ENCODE measurements around the gene HOXA1.

Gene HOXA1

DNA sequence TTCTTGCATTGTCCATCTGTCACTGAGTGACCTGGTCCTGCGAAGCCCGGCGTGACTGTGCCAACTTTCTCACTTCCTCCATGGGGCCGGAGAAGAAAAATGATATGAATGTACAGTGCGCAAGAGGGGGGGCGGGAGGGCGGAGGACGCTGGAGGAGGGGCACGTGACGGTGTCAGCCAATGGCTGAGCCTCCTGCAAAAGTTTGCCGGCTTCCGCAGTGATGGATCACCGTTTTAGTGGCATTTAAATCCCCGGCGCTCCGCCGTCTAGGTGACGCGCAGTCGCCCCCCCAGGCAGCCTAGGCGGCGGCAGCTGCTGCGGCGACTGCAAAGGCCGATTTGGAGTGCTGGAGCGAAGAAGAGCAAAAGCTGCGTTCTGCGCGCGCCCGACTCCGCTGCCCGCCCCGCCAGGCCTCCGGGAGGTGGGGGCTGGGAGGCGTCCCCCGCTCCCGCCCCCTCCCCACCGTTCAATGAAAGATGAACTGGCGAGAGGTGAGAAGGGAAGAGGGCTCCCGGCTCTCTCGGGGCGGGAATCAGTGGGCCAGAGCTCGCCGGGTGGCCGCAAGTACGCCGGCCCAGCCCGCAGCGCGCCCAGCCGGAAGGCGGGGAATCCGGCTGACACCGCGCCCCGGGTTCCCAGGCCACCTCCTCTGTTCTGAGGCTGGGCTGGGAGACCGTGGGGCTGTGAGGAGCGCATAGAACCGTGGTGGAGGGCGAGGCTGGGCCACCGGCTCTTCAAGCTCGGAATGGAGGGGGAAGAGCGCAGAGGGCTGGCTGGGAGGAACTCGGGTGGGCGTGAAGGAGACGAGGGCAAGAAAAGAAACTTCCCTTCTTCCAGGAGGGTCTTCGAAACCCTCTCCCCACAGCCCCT lies at the start of gene HOXA1:
Gene HOXA1 (minus strand): TSS at position 104 of the 871 bp plus-strand sequence. CDS start 88 bp downstream, at position 16.
- DNase-seq (ENCODE audit: low read depth): peak; percentile 47

DNA sequence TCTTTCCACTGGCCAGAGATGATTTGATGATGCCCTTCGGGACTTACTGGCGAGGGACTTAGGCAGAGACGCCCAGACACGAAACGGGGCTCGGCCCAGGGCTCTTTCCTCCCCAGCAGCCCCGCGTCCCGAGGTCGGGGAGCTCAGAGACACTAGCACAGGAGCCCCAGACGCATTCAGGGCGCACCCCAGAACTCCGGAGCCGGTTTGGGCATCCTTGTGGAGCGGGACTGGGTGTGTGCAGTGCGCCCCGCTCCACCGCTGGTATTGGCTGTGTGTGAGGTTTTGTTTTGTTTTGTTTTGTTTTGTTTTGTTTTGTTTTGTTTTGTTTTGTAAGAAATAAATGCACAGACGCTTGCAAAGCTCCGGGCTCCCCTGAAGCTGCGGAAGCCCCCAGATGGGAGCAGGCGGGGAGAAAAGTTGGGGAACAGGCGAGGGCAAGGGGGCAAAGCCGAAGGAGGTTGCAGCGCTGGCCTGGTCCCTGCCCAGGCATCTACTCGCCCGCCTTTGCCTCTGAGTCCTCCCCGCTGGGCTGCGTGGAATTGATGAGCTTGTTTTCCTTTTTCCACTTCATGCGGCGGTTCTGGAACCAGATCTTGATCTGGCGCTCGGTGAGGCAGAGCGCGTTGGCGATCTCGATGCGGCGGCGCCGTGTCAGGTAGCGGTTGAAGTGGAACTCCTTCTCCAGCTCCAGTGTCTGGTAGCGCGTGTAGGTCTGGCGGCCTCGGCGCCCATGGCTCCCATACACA lies 49.5 kb upstream of the HOXA1 start:
- no peak for DNase-seq (ENCODE audit: low read depth)

DNA sequence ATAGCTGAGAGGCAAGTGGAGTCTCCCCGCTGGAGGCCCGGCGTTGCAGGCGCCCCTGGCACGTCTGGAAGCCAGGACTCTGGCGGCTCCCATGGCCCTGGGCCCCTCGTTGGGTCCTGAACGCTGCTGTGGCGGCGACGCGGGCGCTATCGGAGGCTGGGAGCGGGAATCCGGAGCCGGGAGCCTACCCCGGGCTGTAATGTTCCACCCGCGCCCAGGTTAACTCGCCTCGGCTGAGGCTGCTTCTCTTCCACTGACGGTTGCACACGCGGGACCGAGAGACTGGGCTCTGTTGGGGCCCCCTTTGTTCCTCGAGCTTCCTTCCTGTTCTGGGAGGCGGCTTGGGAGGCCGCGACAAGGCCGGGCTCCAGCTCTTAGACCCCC lies 49.0 kb upstream of the HOXA1 start:
- DNase-seq (ENCODE audit: low read depth): no peak

DNA sequence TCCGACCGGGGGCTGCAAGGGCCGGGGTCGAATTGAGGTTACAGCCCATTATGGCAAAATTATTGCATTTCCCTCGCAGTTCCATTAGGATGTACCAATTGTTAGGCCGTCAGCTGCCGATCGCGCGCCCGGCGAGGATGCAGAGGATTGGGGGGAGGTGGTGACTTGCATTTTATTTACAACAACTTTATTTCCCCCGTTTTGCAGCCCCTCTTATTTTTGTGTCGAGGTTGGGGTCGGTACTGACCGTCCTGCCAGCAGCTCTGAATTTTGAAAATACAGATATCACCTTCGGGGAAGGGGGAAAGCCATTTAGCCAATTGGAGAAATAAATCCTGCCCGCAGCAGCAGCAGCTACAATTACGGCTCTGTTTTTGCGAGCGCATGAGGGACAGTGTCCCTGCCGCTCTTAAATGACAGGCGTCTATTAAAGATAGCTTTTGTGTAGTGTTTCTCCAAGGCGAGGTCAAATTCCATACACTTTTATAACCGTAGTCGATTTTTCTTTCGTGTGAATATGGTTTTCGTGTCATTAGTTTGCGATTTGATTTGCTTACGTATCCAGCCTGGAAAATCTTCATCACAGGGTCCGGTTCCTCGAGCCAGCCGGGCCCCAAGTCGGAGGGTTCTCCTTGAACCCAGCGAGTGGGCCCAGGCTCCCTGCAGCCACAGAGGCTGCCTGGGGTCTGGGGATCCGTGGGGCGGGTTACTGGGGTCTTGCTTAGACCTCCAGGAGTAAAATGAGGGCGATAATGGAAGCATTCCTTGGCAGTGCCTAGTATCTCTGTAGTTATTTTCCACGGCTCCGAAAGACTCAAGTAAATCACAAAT lies 48.4 kb upstream of the HOXA1 start:
- DNase-seq (ENCODE audit: low read depth): no peak

DNA sequence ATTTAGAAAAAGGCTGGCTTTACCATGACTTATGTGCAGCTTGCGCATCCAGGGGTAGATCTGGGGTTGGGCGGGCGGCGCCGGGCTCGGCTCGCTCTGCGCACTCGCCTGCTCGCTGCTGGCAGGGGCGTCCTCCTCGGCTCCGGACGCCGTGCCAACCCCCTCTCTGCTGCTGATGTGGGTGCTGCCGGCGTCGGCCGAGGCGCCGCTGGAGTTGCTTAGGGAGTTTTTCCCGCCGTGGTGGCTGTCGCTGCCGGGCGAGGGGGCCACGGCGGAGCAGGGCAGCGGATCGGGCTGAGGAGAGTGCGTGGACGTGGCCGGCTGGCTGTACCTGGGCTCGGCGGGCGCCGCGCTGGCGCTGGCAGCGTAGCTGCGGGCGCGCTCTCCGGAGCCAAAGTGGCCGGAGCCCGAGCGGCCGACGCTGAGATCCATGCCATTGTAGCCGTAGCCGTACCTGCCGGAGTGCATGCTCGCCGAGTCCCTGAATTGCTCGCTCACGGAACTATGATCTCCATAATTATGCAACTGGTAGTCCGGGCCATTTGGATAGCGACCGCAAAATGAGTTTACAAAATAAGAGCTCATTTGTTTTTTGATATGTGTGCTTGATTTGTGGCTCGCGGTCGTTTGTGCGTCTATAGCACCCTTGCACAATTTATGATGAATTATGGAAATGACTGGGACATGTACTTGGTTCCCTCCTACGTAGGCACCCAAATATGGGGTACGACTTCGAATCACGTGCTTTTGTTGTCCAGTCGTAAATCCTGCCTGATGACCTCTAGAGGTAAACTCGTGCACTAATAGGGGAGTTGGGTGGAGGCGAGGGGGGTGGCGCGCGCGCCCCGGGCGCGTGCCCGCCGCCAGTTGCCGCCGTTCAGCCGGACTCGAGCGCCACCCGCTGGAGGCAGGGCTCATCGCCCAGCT lies 47.5 kb upstream of the HOXA1 start, which contains the start of gene HOXA5:
Gene HOXA5 (minus strand): TSS at position 659 of the 927 bp plus-strand sequence. CDS start 74 bp downstream, at position 585.
- no peak for DNase-seq (ENCODE audit: low read depth)

DNA sequence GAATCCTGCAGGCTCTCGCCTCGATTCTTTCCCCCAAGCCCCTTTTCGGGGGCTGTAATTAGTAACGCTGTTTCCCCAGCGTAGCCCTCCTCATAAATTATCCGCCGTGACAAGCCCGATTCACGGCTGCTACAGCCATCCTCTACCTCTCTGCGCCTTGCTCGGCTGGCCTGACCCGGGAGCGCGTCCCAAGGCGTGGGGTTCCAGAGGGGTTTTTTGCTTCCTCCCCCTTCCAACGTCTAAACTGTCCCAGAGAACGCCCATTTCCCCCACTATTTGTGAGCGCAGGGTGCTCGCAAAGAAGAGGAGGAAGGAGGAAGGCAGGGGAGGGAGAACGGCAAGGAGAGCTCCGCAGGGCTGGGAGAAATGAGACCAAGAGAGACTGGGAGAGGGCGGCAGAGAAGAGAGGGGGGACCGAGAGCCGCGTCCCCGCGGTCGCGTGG lies 46.8 kb upstream of the HOXA1 start:
- DNase-seq (ENCODE audit: low read depth): no peak

DNA sequence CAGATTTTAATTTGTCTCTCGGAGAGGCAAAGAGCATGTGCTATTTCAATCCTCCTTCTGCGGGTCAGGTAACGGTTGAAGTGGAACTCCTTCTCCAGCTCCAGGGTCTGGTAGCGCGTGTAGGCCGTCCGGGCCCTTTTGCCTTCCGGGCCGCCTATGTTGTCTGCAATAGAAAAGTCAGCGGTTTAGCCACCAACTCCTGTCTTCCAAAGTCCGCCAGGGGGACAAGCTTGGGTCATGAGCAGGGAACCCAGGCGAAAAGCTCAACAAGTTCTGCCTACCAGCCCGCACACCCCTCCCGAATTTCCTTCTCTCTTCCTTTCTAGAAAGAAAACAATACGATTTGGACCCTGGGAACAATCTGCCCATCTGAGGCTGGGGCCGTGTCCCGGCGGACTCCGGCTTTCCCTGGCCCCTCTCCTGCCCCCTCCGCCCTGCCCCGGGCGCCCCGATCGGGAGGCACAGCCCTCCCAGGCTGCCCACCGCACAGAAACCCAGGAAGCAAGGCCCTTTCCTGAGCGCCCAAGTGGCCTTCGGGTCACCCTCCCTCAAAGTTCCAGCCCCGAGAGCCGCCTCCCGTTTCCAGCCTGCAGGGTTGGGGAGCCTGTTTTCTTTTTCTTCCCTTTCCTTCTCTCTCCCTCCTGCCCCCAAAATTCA lies 46.3 kb upstream of the HOXA1 start:
- no peak for DNase-seq (ENCODE audit: low read depth)

DNA sequence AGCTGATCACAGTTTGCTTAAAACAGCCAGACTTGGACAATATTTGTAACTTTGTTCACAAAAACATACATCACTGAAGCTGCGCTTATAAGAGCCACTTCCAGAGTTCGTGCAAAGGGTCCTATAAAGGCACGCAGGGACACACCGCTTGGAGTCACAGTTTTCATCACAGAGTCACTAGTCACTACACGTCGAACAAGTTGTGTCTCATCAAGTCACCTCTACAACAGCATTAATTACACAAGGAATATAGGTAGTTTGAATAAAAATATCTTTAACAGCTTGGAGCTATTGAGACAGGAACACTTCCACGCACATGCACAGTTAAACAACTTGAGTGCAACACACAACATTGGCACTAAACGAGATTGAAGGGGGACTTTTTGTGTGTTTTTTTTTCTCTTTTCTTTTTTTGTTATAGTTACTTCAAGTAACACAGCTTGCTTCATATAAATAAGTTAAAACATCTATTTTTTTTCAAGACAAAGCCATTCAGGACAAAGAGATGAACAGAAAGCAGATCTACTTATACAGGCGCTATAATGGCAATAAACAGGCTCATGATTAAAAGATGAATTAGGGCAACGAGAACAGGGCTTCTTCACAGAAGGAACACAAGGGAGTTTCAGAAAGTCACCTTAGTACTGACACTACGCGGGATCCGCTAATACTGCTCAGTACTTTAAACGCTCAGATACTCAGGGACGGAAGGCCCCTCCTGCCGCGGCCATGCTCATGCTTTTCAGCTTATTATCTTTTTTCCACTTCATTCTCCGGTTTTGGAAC lies 45.5 kb upstream of the HOXA1 start:
- no peak for DNase-seq (ENCODE audit: low read depth)

DNA sequence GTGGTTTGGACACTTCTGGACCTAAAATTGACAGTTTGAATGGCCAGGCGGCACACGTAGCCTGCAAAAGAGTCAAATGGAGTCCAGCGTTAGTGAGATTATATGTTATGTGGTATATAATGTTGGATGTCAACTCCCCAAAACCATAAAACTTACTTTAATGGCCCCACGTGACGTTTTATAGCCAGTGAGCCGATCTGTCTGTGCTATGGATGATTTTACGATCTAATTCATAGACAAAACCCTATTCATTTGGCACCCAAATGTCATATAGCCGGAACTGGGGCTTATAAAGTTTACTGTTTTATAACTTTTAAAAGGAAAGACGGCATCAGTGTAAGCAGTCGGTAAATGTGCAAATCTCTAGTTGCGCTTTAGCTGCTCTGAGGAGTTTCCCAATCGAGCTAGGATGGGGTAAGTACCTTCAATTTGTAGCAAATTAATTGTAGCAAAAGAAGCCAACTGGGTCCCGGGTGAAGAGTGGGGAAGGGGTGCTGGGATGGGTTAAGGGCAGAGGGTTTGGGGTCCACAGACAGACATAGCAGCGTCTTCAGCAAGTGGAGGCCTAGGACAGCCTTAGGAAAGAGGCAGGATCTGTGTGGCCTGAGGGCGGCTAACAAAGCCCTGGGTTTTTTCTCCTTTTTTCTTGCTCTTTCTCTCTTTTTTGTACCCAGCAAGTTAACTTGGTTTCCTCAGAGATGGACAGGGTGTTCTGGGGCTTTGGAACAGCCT lies 44.5 kb upstream of the HOXA1 start:
- no peak for DNase-seq (ENCODE audit: low read depth)

DNA sequence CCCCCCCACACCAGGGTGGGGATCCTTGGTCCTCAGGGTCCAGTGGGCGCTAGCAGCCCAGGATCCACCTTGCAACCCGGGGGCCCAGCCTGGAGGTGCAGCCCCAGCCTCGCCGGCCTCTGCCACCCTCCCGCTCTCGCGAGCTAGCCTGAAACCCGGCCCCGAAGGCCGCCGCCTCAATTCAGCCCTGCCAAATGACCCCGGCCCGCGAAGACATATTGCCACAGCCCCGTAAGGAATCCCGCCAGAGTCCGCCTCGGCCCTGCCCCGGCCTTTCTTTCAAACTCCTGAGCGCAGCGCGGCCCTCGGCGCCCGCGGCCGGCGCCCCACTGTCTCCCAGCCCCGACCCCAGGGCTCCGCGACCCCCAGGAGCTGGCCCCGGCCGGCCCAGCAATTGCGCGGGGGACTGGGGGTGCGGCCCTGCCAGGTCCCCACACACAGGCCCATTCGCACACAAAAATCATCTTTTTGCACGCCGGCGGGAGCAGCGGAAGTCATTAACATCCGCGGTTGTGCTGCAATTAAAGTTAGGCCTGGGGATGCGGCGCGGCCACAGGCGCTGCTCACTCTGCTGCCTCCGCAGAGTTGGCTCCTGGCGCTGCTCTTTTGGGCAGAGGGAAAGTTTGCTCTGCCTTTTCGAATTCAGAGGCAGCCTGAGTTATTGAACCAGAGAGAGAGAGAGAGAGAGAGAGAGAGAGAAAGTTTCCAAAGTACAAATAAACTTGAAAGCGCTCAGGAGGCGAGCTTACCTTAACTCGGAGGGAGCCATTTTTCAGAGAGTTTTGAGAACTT lies 43.7 kb upstream of the HOXA1 start:
- no peak for DNase-seq (ENCODE audit: low read depth)

DNA sequence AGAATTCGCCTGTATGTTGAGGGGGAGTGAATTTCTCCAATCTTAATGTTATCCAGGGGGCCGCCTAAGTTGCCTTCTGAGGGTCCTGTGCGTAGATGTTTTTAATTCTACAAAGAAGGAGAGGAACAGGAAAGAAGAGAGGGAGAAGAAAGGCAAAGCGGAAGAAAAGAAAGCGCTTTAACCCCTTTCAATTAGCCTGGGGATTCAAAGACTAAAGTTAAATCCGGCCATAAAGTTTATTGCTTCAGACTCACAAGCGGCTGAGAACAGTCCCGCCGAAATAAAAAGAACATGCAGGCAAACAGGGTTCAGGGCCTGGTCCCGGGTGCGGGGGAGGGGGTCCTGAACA lies 43.2 kb upstream of the HOXA1 start:
- no peak for DNase-seq (ENCODE audit: low read depth)

DNA sequence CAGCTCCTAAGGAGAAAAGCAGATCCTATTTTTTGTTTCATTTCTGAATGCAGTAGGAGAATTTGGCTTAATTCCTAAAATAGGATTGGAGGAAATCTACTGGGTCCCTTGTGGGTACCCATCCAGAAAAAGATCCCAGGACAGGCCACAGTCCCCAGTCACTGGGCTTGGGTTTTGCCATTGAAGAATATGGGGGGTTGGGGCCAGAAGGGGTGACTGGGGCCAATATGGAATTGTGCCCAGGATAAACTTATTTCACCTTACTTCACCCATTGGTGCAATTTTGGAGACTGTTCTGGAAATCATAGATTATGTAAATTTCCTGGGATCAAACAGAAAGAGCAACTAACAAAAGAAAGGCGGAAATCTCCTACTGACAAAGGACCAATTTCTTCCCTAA lies 42.7 kb upstream of the HOXA1 start:
- DNase-seq (ENCODE audit: low read depth): no peak

DNA sequence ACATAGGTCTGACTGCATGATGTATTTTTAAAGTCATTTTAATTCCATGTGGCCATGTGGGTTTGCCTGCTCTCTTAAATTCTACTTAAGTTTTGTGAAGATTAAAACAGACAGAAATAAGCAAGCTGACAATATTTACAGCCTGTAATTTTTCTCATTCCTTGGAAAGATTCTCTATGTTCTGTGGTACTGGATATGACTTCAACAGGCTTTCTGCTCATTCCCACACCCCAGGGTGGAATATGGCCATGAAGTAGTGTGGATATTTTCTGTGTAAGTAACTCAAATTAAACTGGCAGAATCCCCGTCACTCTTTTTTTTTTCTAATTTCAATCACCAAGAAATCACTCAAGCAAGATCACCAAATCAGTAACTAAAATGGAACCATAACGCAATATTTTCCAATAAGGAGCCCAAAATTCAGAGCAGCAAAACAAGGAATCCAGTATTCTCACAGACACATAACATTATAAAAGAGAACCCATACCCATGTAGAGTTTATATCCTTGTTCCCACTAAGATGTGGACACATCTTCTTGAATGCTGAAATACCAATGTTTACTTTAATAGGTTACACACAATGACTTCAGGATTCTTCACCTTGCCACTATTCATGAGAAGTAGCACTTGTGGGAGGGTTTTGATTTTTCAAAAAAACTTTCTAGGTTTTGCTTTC lies 42.0 kb upstream of the HOXA1 start:
- DNase-seq (ENCODE audit: low read depth): no peak

DNA sequence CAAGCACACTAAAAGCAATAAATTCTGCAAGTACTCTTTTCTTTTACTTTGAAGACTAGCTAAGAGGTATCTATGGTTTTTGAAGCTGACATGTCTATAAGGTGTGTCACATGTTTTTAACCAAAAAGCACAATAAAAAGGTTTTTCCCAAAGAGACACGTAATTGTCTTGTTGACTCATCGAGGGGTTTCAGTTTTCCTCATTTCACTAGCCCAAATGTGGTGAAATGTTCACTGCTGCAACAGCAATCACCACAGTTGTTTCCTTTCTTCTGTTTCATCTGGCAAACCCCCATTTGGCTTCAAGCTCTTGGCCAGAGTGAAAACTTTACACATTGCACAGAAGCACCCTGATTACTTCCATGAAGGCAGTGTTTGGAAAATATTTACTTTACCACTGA lies 38.6 kb upstream of the HOXA1 start:
- no peak for DNase-seq (ENCODE audit: low read depth)

DNA sequence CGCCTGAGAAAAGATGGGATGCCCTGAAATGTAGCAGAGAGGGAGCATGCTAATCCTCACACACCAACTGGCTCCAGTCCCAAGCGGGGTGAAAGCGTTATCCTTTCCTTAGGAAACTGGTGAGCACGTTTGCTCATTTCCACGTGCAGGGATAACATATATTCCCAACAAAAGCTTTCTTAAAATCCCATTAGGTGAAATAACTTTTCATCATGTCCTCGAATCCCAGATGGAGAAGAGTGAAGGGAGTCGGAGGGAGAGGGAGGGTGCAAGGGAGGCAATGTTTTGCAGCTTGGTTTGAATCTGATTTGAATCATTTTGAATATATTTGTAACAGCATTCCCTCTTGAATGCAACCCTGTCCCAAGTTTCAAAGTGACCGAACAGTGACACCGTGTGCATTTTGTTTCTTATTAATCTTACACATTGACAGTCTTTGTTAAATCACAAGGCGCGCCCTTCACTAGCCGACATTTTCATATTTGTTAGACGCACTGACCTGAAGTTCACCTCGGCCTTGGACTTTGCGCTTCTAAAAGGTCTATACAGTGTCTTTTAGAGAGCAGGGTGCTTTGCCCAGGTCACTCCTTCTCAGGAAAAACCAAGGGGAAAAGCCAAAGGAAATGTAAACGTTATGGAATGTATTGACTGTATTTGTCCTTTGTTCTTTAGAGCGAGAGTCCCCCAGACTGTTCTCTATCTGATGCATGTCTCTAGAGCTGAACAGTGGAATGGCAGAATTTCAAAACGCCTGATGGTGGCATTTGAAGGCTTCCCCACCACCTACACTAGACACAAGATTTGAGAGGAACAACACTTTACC lies 37.8 kb upstream of the HOXA1 start:
- DNase-seq (ENCODE audit: low read depth): no peak

DNA sequence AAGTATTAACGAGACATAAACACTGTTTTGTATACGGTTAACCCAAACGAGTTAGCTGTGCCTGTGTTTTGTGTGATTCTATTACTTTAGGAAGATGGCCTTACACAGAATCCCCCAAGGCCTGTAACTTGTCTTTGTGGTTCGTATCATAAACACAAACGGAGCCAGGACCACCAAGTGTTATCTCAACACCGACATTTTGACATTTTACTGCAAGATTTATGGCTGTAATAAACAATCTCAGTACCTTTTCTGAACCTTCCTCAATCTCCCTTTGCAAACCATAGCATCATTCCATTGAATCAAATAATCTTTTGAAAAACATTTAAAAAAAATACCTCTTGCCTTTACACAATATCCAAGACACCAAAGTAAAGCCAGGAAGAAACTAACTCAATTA lies 37.2 kb upstream of the HOXA1 start:
- DNase-seq (ENCODE audit: low read depth): no peak

DNA sequence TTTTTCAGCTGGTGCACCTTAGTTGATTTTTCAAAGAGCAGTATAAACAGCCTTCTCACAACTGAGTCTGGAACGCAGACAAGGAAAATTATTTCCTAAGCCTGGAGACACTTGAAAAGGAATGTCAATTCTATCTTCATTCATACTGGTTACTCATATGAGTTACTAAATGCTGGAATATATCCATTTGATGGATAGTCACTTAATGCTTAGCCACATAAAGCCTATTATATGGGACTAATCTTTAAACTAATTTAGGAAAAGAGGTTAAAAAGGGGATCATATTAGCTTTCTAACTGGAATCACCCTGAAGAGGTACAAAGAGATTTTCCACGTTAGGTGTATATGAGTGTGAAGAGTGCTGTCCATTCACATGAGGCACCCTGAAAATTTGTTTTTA lies 36.4 kb upstream of the HOXA1 start:
- DNase-seq (ENCODE audit: low read depth): no peak

All from activated T-helper 9 cell treated with anti-CD3 and anti-CD28 coated beads, Interleukin-2, amount 50 U/mL, for 16 hours (primary cell).